HG03520 (cell line): ENCODE results near the gene CYP2D6.

Experiments used
- ATAC-seq: cut with Tn5 transposase; IDR thresholded peaks from one replicate; pipeline ENCODE4 v1.9.1; 2021; ENCODE audit warnings: mild to moderate bottlenecking, moderate library complexity; ENCODE audit not compliant: unreplicated experiment

The CYP2D6 gene

GRCh38 chr22:42090596-42091454, 39.8 kb downstream of the CYP2D6 start, which contains the start of gene NDUFA6:
Gene NDUFA6 (minus strand): TSS chr22:42090772. CDS start chr22:42090744, 28 bp downstream.
- peak; percentile 91 for ATAC-seq

GRCh38 chr22:42086051-42086450, 44.6 kb downstream of the CYP2D6 start:
- ATAC-seq: no peak

GRCh38 chr22:42084874-42085273, 45.7 kb downstream of the CYP2D6 start:
- ATAC-seq: no peak

- no peak for ATAC-seq
Measured at GRCh38 chr22:42083119-42083518, 47.5 kb downstream of the CYP2D6 start.

GRCh38 chr22:42080287-42080686, 50.3 kb downstream of the CYP2D6 start:
- no peak for ATAC-seq

DNA sequence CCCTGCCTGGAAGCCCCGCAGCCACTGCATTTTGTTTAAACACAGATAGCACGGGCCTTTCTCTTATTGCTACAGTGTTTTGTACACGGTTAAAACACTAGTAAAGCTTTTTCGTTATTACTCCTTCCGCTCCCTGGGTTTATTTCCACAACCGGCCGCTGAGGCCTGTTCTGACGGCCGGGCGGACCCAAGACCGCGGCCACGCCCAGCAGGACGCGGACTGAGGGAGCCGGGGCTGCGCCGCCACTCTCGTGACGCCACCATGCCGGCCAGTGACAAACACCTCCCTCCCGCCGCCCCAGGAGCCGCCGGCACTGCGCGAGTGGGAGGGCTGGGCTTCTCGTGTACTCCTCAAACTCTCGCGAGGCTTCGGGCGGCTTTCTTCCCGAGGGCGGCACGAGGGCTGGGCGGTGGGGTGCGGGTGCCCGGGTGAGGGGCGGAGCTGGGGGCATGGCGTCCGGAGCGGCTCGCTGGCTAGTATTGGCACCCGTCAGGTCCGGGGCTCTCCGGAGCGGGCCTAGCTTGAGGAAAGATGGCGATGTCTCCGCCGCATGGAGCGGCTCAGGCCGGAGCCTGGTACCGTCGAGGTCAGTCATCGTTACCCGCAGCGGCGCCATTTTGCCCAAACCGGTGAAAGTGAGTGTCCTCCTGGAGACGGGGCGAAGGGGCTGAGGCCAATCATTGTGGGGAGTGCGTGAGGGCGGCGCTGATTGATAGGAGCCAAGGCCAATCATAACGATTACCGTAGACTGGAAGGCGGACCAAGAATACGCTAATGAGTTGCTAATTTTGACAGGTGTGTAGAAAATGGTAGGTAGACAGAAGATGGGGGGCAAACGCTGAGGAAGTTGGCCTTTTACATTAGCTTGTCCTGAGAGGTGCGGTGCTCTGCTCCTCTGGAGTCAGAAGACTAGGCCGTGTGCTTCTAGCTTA, 51.0 kb downstream of the CYP2D6 start, which contains the start of gene SMDT1:
Gene SMDT1, plus strand, starts transcription at position 382 of the 933 bp plus-strand sequence. Its CDS starts 69 bp downstream, at position 451.
- peak; percentile 78 for ATAC-seq

DNA sequence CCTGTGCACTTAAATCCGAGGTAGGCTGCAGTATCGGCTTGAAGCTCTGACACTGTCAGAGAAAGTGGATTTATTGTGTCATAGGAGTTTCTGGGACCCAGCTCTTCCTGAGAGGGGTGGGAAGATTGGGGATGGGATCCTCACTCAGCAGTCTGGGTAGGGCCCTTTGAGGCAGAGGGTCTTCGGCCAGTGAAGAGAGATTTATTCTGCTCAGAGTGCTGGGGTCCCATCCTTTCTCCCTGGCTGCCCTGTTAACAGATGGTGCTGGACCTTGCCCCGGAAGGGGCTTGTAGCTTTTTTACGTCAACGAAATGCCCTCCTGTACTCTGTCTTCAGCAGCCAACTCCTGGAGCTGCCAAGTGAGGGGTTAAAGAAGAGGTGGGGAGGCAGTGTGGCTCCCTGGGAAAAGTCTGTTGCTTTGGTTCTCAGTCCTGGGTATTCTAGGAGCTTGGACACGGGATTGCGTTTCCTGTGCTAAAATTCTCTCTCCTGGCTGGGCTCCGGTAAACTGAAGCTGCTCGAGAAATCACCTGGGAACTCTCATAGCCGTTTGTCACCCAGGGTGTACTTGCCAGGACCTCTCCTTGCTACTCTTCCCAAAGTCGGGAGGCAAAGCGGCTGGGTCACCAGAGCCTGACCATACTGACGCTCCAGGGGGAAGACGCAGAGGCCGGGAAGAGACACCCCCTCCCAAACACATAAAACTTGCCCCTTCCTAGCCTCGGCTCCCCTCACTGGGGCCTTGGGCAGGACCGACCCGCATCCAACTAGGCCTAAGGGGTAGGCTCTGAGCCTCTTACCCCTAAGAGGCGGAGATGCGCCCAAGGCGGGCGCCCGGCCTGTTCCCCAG, 51.9 kb downstream of the CYP2D6 start:
- ATAC-seq: peak; percentile 4

DNA sequence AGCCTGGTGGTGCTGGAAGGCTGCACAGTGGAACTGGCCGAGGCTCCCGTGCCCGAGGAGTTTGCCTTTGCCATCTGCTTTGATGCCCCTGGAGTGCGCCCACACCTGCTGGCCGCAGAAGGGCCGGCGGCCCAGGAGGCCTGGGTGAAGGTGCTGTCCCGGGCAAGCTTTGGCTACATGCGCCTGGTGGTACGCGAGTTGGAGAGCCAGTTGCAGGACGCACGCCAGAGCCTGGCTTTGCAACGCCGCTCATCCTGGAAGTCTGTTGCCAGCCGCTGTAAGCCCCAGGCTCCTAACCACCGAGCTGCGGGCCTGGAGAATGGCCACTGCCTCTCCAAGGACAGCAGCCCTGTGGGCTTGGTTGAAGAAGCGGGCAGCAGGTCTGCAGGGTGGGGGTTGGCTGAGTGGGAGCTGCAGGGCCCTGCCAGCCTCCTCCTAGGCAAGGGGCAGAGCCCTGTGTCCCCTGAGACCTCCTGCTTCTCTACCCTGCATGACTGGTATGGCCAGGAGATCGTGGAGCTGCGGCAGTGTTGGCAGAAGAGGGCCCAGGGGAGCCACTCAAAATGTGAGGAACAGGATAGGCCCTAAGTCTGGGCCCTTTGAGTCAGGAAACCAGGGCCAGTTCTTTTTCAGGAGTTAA, 53.0 kb downstream of the CYP2D6 start:
- ATAC-seq: no peak

GRCh38 chr22:42076764-42077485, 53.7 kb downstream of the CYP2D6 start:
- ATAC-seq: no peak
